Measurements from ENCODE around the gene STPG3. TPM values are rescaled to one million over a fixed set of nuclear protein-coding genes. Genes with fewer than 3 reads are reported as not detected.

STPG3 gene
- total and polyA plus RNA-seq, 2 of the 4 experiments (the other 2 are of a cell fraction), result not detected

- no peak overlapping the region for H3K4me3 ChIP-seq (ENCODE audit: insufficient read depth, low read depth, low read length)
- in situ Hi-C loops (cut with MboI; ENCODE audit: low sequenced_read_pairs) (no loop called here), dilution Hi-C loops (cut with HindIII; ENCODE audit: low sequenced_read_pairs, unreplicated experiment) (no loop called here), intact Hi-C loops (cut with micrococcal nuclease) (no loop called here)
- no peak for DNase-seq
- H3K4ac ChIP-seq (ENCODE audit: low read depth, low read length), result no peak overlapping the region
- no peaks in the 10 kb centered on the region for H3K9me3 ChIP-seq (ENCODE audit: control insufficient read depth, insufficient read depth, low read length)
- H2BK120ac ChIP-seq (ENCODE audit: low read depth, low read length), result no peak overlapping the region
- no peak overlapping the region for H2BK20ac ChIP-seq (ENCODE audit: low read depth, low read length)
- no peak overlapping the region for H2AFZ ChIP-seq (replicated peaks; ENCODE audit: low read length, poor library complexity)
- no peak overlapping the region for H2AK5ac ChIP-seq (ENCODE audit: low read depth, low read length)
- no peak for ATAC-seq (ENCODE audit: low read depth)
- no peak overlapping the region for H3K4me2 ChIP-seq (ENCODE audit: low read depth, low read length)
- peaks cover 6% of the 10 kb centered on the region; the same call in 1 of the 2 replicates for H4K20me1 ChIP-seq (ENCODE audit: insufficient read depth, low read length)
- H3K79me1 ChIP-seq (ENCODE audit: low read depth in 1 of 2, low read length in 2 of 2), result peaks cover 8 to 27% of the 10 kb centered on the region in 2 experiments; a peak in 3 of 4 replicates
- no peak overlapping the region for H4K8ac ChIP-seq (ENCODE audit: low read depth in 2 of 2, low read length in 2 of 2)
- H3K56ac ChIP-seq (ENCODE audit: extremely low read depth, insufficient read depth, low read length), result no peak overlapping the region
- H3K27ac ChIP-seq (ENCODE audit: insufficient read depth, low read length), result no peak overlapping the region
- no TSS peak for BruUV-seq (replicated peaks)
- peaks cover 5% of the 10 kb centered on the region; the same call in 1 of the 2 replicates for H3K4me1 ChIP-seq (ENCODE audit: control insufficient read depth, insufficient read depth, low read length)
- no peak overlapping the region for H3K9ac ChIP-seq (ENCODE audit: low read depth, low read length)
- H2AK9ac ChIP-seq (replicated peaks; ENCODE audit: low read depth, low read length, poor library complexity), result no peak overlapping the region
- no peak overlapping the region for H3K14ac ChIP-seq (replicated peaks; ENCODE audit: low read depth, low read length)
- WGBS, 2 experiments (ENCODE audit: extremely low coverage in 2 of 2, insufficient read length in 1 of 2), result 66% methylated on average over 13 of the region's 40 CpGs; no CpG with 5 or more reads in 1 of the 2 experiments
- ChIA-PET CTCF (no interaction called here), POLR2A (ENCODE audit: unreplicated experiment) (no interaction called here)
- no peak overlapping the region for H3K18ac ChIP-seq (ENCODE audit: low read depth, low read length)
- TF ChIP-seq USF2 (IDR thresholded peaks at IDR 0.05; ENCODE audit: low read depth, low read length) (no peak), SMC3 (IDR thresholded peaks at IDR 0.05; ENCODE audit: low read depth, low read length) (no peak), CEBPB (IDR thresholded peaks at IDR 0.05; ENCODE audit: low read depth, low read length) (no peak), NFE2L2 (IDR thresholded peaks at IDR 0.05; ENCODE audit: low read depth, low read length) (no peak), FOS (IDR thresholded peaks at IDR 0.05; ENCODE audit: low read depth, low read length) (no peak), ELK1 (IDR thresholded peaks at IDR 0.05; ENCODE audit: borderline replicate concordance, low read depth, low read length) (no peak), MAFK (IDR thresholded peaks at IDR 0.05; ENCODE audit: low read depth, low read length) (no peak), POLR2A (IDR thresholded peaks at IDR 0.05; ENCODE audit: low read depth, low read length) (no peak), BHLHE40 (IDR thresholded peaks at IDR 0.05; ENCODE audit: low read depth, low read length) (no peak), MXI1 (IDR thresholded peaks at IDR 0.05; ENCODE audit: borderline replicate concordance, low read depth, low read length) (no peak), RCOR1 (IDR thresholded peaks at IDR 0.05; ENCODE audit: insufficient replicate concordance, low read length) (no peak), RAD21 (IDR thresholded peaks at IDR 0.05; ENCODE audit: low read length) (no peak), CHD1 (IDR thresholded peaks at IDR 0.05; ENCODE audit: low read depth, low read length) (no peak), MAZ (IDR thresholded peaks at IDR 0.05; ENCODE audit: borderline replicate concordance, low read depth, low read length) (no peak), RFX5 (IDR thresholded peaks at IDR 0.05; ENCODE audit: low read depth, low read length) (no peak), CTCF (conservative IDR thresholded peaks at IDR 0.05; ENCODE audit: low read depth, low read length) (no peak)
- H2BK15ac ChIP-seq (ENCODE audit: low read depth, low read length), result no peak overlapping the region
- no peak overlapping the region for H4K5ac ChIP-seq (ENCODE audit: low read depth, low read length)
- H3K23ac ChIP-seq (ENCODE audit: low read depth, low read length), result no peak overlapping the region
- peaks cover 1% of the 10 kb centered on the region; the same call in 1 of the 2 replicates for H3K27me3 ChIP-seq (ENCODE audit: control insufficient read depth, insufficient read depth, low read length)
- no peak overlapping the region for H4K91ac ChIP-seq (ENCODE audit: insufficient read depth, low read depth, low read length)
- H3K36me3 ChIP-seq (ENCODE audit: control insufficient read depth, insufficient read depth, low read length), result no peaks in the 10 kb centered on the region
- H3K9me1 ChIP-seq (ENCODE audit: insufficient read depth, low read length), result no peaks in the 10 kb centered on the region
- H2BK5ac ChIP-seq (ENCODE audit: low read depth, low read length, poor library complexity, severe bottlenecking), result no peak overlapping the region
These were observed 16.9 kb upstream of the STPG3 start for GRCh38 chr9:137234055-137234697.

All from IMR-90 (cell line).